ENCODE measurements around the gene UBE4A. TPM values are rescaled to one million over a fixed set of nuclear protein-coding genes. Genes with fewer than 3 reads are reported as not detected.

The UBE4A gene
- polyA plus RNA-seq, 1 of the 3 experiments (the other 2 are of a cell fraction): 7.7 TPM

GRCh38 chr11:118366287-118366686, 6.9 kb downstream of the UBE4A start:
- CTCF ChIA-PET: interaction anchor here (1.0 kb wide), 2 partner anchors 119 to 168 kb away, joined by 3 read pairs; no protein-coding TSS in a partner anchor
- no peak for DNase-seq
- POLR2A ChIA-PET: no interaction called here
- Histone ChIP-seq H3K79me2 (ENCODE audit: insufficient read depth) (peaks cover 33% of the 10 kb centered on the region), H3K4me1 (ENCODE audit: control insufficient read depth in 1 of 2, insufficient read depth in 2 of 2, low read depth in 1 of 2, low read length in 1 of 2) (no peaks in the 10 kb centered on the region), H3K9me3 (no peaks in the 10 kb centered on the region), H3K27me3 (ENCODE audit: insufficient read depth) (no peaks in the 10 kb centered on the region), H3F3A (replicated peaks; ENCODE audit: insufficient read depth) (peaks cover 3% of the 10 kb centered on the region), H3K27ac (ENCODE audit: low read depth in 2 of 2, low read length in 1 of 2) (no peak overlapping the region), H3K9ac (no peak overlapping the region), H4K20me1 (ENCODE audit: insufficient read depth) (no peaks in the 10 kb centered on the region; the same call in 1 of the 2 replicates), H2AFZ (ENCODE audit: low read depth) (no peak overlapping the region), H3K36me3 (replicated peaks in 1 of 2; ENCODE audit: control insufficient read depth in 1 of 2, insufficient read depth in 2 of 2, low read length in 1 of 2) (peaks cover 50 to 53% of the 10 kb centered on the region in 2 experiments), H3K9me2 (no peaks in the 10 kb centered on the region), H3K4me3 (ENCODE audit: low read depth in 2 of 2, low read length in 1 of 2) (no peak overlapping the region), H3K4me2 (no peak overlapping the region)
- TF ChIP-seq ZBTB33 (IDR thresholded peaks at IDR 0.05; ENCODE audit: borderline replicate concordance, low read depth) (no peak), CHD2 (IDR thresholded peaks at IDR 0.05; ENCODE audit: low read length, partially characterized antibody) (no peak), SMC3 (IDR thresholded peaks at IDR 0.05; ENCODE audit: low read depth, low read length) (no peak), CTCF (IDR thresholded peaks at IDR 0.05) (no peak), EP300 (IDR thresholded peaks at IDR 0.05; ENCODE audit: borderline replicate concordance in 1 of 2, low read depth in 1 of 2, low read length in 1 of 2) (no peak), ELF1 (IDR thresholded peaks at IDR 0.05) (no peak), FOXM1 (IDR thresholded peaks at IDR 0.05; ENCODE audit: low read depth) (no peak), RAD21 (IDR thresholded peaks at IDR 0.05; ENCODE audit: low read length) (no peak), RCOR1 (IDR thresholded peaks at IDR 0.05; ENCODE audit: low read length) (no peak), YY1 (IDR thresholded peaks at IDR 0.05; ENCODE audit: low read depth) (no peak), RFX5 (IDR thresholded peaks at IDR 0.05; ENCODE audit: low read length) (no peak)
- WGBS (ENCODE audit: low lambda C conversion rate): 100% methylated on average over 1 of the region's 1 CpG

- CTCF ChIA-PET: no interaction called here
- Histone ChIP-seq H3K27me3 (ENCODE audit: insufficient read depth) (no peaks in the 10 kb centered on the region), H3K4me1 (ENCODE audit: control insufficient read depth in 1 of 2, insufficient read depth in 2 of 2, low read depth in 1 of 2, low read length in 1 of 2) (no peaks in the 10 kb centered on the region), H3K79me2 (ENCODE audit: insufficient read depth) (0 out of 2 replicates have a peak, but pooled peaks cover 4% of the 10 kb centered on the region), H3K9me2 (no peaks in the 10 kb centered on the region), H3K4me3 (ENCODE audit: low read depth in 2 of 2, low read length in 1 of 2) (no peak overlapping the region), H3K9ac (no peak overlapping the region), H3K9me3 (no peaks in the 10 kb centered on the region), H4K20me1 (ENCODE audit: insufficient read depth) (no peaks in the 10 kb centered on the region), H3F3A (replicated peaks; ENCODE audit: insufficient read depth) (no peaks in the 10 kb centered on the region), H3K36me3 (replicated peaks in 1 of 2; ENCODE audit: control insufficient read depth in 1 of 2, insufficient read depth in 2 of 2, low read length in 1 of 2) (peaks cover 71 to 73% of the 10 kb centered on the region in 2 experiments), H3K4me2 (no peak overlapping the region), H2AFZ (ENCODE audit: low read depth) (no peak overlapping the region), H3K27ac (ENCODE audit: low read depth in 2 of 2, low read length in 1 of 2) (no peak overlapping the region)
- POLR2A ChIA-PET: no interaction called here
- no peak for DNase-seq
- 95% methylated on average over 4 of the region's 4 CpGs for WGBS (ENCODE audit: low lambda C conversion rate)
- TF ChIP-seq IRF3 (IDR thresholded peaks at IDR 0.05; ENCODE audit: low read depth, low read length) (no peak), ZBTB33 (IDR thresholded peaks at IDR 0.05; ENCODE audit: borderline replicate concordance, low read depth) (no peak), RCOR1 (IDR thresholded peaks at IDR 0.05; ENCODE audit: low read length) (no peak), NFIC (IDR thresholded peaks at IDR 0.05; ENCODE audit: borderline replicate concordance) (no peak), FOXJ3 (CRISPR knock-in tag; IDR thresholded peaks at IDR 0.05) (no peak), EZH2phosphoT487 (IDR thresholded peaks at IDR 0.05; ENCODE audit: borderline replicate concordance, low read depth) (no peak), GABPA (IDR thresholded peaks at IDR 0.05; ENCODE audit: low read depth) (no peak), RFX5 (IDR thresholded peaks at IDR 0.05; ENCODE audit: low read length) (no peak), RXRA (IDR thresholded peaks at IDR 0.05; ENCODE audit: borderline replicate concordance, low read depth) (no peak), PBX3 (IDR thresholded peaks at IDR 0.05) (no peak), MXI1 (IDR thresholded peaks at IDR 0.05; ENCODE audit: low read depth, low read length) (no peak)
Observed at GRCh38 chr11:118370774-118371173, 11.4 kb downstream of the UBE4A start.

Measured in SK-N-SH (cell line).